Measurements from ENCODE around the gene AEBP2.
"Not testable (repeated sequence)": the region's sequence is repeated elsewhere in the genome, so short reads cannot be mapped to it uniquely, and the experiment has no call there.

Gene AEBP2, protein sequence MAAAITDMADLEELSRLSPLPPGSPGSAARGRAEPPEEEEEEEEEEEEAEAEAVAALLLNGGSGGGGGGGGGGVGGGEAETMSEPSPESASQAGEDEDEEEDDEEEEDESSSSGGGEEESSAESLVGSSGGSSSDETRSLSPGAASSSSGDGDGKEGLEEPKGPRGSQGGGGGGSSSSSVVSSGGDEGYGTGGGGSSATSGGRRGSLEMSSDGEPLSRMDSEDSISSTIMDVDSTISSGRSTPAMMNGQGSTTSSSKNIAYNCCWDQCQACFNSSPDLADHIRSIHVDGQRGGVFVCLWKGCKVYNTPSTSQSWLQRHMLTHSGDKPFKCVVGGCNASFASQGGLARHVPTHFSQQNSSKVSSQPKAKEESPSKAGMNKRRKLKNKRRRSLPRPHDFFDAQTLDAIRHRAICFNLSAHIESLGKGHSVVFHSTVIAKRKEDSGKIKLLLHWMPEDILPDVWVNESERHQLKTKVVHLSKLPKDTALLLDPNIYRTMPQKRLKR

DNA sequence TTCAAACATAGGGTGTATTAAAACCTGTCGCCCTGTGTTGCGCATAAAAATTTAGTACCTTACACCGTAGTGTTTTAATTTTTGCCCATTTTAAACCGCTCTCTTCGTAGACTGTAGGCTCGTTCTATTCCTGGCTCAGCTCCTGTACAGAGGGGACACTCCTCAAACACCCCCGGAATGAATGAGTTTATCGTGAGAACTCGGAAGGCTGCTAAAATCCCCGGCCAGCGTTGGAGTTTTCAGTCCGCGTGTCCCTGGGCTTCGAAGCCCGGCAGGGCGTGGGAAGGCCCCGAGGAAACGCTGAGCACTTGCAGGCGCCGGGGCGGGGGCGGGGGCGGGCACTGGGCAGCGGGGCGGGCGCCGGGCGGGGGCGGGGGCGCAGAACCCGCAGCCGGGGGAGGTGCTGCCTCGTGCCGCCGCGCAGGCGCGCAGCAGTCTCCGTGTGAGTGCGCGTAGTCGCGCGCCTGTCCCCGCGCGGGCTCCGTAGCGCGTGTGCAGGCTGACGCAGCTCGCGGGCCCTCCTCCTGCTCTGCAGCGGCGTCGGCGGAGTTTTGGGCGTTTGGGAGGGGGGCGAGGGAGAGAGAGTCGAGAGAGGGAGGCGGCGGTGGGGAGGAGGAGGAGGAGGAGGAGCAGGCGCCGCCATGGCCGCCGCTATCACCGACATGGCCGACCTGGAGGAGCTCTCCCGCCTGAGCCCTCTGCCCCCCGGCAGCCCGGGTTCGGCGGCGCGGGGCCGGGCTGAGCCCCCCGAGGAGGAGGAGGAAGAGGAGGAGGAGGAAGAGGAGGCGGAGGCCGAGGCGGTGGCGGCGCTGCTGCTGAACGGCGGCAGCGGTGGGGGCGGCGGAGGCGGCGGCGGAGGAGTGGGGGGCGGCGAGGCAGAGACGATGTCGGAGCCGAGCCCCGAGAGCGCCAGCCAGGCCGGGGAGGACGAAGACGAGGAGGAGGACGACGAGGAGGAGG lies at the start of gene AEBP2:
TSS of gene AEBP2 (plus strand) at position 434 of the 960 bp plus-strand sequence. CDS start at position 642, 208 bp downstream.
- in situ Hi-C loops (cut with MboI; ENCODE audit: low sequenced_read_pairs), result no loop called here

DNA sequence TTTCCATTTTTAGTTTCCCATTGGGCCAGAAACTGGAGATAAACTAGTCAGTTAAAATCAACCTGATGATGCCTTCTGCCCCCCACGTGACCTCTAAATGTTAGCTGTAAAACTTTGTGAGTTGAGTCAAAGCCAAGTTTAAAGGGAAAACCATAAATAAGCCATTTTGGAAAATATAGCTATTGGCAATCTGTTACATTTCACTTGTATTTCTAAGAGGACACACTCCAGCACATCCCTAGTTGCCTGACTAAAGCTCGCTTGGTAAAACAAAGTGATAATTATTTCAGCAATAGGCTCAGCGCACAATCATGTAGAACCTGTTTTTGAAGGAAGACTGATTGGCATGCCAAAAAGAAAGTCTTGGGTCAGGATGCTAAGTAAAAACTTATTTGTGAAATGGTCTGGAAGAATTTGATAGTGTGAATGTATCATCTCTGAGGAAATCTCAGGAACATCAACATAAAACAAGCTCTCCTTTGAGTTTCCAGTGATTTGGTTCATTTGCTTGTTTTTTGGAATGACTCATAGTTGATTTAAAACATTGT lies 49.2 kb upstream of the AEBP2 start:
- in situ Hi-C loops (cut with MboI; ENCODE audit: low sequenced_read_pairs), result no loop called here

DNA sequence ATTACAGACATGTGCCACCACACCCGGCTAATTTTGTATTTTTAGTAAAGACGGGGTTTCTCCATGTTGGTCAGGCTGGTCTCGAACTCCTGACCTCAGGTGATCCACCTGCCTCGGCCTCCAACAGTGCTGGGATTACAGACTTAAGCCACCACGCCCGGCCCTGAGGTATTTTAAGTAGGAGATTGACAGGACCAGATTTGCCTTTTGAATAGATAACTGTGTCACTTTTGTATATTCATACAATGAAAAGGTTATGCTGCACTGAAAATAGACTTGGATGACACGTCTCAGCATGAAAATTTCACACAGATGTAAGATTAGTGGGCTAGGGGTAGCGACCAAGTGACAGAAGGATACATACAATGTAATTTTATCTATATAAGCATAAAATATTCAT lies 46.6 kb upstream of the AEBP2 start:
- in situ Hi-C loops (cut with MboI; ENCODE audit: low sequenced_read_pairs), result not testable (repeated sequence)

DNA sequence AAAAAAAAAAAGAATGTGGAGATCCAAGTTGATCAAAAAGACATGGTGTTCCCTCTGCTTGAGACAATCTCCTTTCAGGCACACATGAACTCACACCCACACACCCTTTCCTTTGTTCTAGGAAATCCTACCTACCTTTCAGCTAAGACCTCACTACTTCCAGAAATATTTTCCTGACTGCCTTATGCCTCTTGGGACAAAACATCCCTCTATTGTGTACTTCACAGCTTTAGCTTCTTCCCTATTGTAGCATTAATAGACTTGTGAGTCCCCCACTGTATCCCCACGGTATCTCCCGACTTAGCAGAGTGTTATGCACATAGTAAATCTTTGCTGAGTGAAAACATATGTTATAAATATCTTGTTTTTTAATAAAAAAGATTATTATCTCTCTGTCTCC lies 44.9 kb upstream of the AEBP2 start:
- in situ Hi-C loops (cut with MboI; ENCODE audit: low sequenced_read_pairs), result no loop called here

DNA sequence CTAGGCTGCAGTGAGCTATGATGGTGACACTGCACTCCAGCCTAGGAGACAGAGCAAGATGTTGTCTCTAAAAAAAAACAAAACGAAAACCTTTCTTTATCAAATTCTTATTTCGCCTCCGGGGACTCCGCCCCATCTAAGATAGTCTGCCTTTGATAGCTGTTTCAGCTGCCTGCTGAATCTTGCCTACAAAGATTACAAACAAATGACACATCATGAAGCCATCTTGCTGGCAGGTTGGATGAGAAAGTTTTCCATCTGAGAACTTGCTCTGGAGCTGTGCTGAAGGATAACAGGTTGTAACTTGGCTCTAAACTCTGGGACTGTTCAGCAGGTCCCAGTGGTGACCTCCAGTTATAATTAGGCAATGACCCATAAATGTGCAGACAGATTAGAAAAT lies 41.8 kb upstream of the AEBP2 start:
- in situ Hi-C loops (cut with MboI; ENCODE audit: low sequenced_read_pairs), result no loop called here

DNA sequence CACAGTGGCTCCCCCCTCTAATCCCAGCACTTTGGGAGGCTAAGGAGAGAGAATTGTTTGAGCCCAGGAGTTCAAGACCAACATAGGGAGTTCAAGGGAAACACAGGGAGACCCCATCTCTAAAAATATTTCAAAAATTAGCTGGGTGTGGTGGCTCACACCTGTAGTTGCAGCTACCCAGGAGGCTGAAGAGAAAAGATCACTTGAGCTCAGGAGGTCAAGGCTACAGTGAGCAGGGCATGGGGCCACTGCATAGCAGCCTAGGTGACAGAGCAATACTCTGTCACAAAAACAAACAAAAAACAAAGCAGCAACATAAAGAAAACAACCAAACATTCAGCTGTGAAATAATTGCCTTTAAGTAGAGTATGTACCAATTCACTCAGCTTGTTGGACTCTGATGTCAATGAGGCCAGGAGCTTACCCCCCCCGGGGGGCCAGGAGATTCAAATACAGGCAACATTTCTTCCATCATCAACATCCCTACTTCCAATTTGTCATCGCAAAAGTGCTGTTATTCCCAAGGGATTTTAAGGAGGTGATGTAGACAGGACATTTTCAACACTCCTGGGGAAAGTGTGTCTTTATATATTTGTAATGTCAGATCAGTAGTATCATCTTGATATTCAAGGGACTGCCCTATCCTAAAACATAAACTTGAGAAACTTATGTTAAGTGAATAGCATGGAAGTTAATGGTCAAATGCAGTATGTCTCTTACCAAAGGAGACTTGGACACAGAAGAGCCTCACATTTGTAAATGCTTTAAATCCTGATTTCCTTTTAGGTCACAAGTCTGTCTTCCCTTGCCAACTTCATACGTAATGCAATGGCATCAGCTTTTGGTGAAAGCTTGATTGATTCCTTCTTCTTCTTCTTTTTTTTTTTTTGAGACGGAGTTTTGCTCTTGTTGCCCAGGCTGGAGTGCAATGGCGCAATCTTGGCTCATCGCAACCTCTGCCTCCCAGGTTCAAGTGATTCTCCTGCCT lies 40.6 kb upstream of the AEBP2 start:
- in situ Hi-C loops (cut with MboI; ENCODE audit: low sequenced_read_pairs), result no loop called here

DNA sequence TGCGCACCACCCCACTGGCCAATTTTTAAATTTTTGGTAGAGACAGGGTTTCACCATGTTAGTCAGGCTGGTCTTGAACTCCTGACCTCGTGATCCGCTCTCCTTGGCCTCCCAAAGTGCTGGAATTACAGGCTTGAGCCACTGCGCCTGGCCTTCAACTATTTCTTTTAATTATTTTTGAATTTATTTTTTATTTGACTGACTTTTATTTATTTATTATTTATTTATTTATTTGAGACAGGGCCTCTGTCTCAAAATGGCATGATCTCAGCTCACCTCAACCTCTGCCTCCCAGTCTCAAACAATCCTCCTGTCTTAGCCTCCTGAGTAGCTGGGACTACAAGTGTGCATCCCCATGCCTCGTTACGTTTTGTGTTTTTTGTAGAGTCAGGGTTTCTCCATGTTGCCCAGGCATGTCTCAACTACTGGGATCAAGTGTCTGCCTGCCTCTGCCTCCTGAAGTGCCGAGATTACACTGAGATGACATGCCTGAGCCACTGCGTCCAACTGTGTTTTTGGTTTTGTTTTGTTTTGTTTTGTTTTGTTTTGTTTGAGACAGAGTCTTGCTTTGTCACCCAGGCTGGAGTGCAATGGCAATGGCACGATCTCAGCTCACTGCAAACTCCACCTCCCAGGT lies 38.5 kb upstream of the AEBP2 start:
- in situ Hi-C loops (cut with MboI; ENCODE audit: low sequenced_read_pairs), result not testable (repeated sequence)

DNA sequence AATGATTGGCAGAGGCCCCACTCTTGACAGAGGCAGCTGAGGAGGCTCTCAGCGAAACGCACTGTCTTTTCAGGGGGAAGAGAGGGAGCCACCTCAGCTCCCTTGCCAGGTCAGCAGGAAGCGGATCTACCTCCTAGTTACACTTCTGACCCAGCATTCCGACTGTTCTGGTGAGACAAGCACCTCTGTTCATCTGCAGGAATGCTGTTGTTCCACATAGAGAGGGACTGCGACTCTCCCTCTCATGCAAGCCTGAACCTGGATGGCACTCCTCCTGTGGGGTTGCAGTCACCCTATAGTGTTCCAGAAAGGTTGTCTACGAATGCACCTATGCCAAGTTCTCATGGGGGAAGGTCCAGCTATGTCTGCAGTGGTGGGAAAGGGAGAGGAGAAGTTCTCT lies 37.1 kb upstream of the AEBP2 start:
- in situ Hi-C loops (cut with MboI; ENCODE audit: low sequenced_read_pairs), result no loop called here

DNA sequence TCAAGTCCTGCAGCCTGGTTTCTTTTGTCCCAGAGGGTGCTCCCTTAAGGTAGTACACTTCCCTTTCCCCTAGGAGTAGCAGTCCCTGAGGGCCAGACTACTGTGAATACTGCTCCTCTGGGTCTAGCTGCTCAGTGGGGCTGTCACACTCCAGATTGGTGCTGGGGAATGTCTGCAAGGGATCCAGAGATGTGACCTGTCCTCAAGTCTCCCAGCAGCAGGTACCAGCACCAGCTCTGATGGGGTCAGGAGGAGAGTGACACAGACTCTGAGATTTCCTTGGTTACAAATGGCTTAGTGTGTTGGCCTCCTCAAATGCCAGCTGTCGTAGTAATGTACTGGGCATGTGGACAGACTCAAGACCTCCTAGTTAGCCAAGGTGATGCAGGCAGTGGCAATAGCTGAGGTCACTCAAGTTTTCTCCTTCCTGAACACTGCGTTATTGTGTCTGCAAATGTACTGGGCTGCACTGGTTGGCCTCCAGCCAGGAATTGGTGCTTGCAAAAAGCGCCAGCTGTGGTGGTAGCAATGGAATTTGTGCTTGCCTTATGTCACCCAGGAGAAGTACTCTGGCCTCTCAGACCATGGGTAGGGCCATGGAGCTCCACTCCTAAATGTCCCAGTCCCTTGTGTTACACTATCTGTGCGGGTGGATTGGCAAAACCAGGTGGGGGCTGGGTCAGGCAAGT lies 36.4 kb upstream of the AEBP2 start:
- in situ Hi-C loops (cut with MboI; ENCODE audit: low sequenced_read_pairs), result no loop called here

DNA sequence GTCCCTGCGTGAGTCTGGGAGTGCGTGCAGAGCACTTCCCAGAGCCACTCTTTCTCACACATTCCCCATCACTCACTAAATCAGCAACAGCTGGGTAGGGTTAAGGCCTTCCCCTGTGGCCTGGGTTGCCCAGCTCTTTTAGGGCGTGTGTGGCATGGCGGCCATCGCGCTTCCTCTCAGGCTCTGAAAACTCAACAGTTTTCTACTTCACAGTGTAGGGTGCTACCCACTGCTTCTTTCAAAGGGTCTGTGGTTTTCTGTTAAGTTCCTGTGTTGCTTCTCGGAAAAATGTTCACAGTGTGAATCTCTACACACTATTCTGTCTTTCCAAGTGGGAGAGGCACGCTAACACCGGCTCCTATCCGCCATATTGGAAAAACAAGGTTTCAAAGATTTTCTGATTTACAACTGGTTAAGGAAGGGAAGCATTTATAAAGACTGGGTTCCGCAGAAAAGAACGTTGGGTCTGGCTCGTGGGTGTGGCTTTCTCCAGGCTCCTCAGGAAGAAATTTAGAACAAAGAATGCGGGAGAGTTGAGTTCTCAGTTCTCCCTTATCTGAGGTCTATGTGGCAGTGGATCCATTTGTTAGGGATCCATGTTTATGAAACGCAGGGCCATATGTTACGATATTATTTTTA lies 34.9 kb upstream of the AEBP2 start:
- in situ Hi-C loops (cut with MboI; ENCODE audit: low sequenced_read_pairs), result no loop called here

DNA sequence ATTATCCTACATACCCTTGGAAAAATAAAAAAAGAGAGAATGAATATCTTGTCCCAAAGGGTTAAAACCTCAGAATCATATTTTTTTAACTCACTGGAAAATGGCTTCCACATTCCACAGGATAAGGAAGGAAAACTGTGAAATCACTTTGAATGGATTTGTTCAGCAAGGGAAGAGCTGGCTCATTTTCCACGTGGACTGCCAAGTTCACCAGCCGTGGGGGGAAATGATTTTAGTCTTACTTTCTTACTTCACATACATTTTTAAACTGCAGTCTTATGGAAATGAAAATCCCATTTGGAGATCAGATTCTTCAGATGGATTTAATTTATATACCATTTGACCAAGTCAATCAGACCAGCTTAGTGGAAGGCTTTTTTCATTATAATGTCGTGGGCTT lies 29.9 kb upstream of the AEBP2 start:
- in situ Hi-C loops (cut with MboI; ENCODE audit: low sequenced_read_pairs), result no loop called here

DNA sequence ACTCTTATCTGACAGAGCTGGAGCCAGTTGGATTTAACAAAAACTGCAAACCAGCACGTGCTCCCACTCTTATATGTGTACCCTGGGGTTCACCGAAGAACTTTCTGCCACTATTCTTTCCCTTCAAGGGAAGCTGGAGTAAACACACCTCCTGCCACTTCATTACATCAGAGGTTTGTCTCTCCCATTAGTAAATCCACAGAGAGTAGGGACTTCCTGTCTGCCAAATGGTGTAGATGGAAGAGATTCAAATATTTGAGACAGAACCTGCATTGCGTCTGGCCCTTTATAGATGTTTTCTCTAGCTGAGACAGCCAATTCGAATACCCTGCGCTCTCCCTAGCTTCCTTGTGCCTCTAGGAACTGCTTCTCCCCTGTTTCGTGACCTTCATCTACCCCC lies 29.1 kb upstream of the AEBP2 start:
- in situ Hi-C loops (cut with MboI; ENCODE audit: low sequenced_read_pairs), result no loop called here

DNA sequence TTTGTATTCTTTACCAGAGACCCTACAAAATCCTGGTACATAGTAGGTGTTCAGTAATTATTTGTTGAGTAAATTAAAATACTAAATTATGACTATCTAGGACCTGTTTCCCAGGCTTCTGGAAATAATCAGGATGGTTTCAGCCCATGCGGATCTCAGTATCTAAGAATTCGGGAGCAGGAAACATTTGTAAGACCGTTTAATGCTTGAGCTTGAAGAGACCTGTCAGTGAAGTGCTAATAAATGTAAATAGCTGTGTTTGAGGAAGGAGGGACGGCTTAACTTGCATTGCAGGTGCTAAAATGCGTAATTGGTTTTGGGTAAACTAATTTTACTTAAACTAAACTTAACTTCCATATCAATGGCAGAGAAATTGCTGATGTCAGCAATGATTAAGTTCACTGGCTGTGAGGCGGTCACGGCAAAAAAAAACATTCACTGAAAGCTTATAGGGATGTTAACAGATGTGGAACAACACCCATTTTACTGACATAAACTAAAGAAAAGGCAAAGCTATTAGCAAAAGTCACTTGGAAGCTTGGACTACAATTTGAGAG lies 28.6 kb upstream of the AEBP2 start:
- in situ Hi-C loops (cut with MboI; ENCODE audit: low sequenced_read_pairs), result no loop called here

DNA sequence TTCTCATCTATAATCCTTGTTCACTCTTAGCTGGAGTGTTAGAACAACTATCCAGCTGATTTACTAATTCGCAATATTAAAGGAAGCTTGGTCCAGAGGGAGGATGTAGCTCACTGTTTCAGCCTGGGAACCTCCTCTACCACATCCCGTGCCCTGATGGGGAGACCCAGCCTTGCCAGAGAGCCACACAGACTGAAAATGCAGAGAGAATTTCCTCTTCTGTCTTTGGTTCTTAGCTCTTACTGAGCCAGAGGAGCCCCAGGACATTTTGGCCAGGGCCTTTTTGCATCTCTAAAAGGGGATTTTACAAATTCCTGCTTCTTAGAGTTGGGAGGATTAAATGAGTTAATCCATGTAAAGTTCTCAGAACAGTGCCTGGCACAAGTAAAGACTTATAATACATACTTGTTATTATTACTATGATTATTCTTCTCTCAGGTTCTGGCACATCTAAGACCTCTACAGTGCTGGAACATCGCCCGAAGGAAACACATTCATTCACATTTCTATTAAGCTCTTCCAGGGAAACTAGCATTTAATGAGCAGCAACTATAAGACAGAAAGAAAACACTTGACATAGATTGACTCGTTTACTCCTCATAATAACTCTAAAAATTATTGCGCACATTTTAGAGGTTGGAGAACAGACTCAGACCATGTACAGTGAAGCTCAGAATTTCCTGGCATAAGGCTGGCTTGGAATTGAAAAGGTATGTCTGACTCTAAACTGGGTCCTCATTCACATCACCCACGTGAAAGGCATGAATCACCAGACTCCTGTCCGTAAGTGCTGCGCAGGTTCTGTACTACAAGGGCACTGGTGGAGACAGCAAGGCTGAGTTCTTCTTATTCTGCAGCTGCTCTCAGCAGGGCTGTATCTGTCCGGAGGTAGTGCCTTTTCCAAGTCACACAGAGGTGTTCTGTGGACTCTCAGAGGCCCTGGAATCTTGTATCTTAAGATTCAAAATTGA lies 27.8 kb upstream of the AEBP2 start:
- in situ Hi-C loops (cut with MboI; ENCODE audit: low sequenced_read_pairs), result no loop called here

DNA sequence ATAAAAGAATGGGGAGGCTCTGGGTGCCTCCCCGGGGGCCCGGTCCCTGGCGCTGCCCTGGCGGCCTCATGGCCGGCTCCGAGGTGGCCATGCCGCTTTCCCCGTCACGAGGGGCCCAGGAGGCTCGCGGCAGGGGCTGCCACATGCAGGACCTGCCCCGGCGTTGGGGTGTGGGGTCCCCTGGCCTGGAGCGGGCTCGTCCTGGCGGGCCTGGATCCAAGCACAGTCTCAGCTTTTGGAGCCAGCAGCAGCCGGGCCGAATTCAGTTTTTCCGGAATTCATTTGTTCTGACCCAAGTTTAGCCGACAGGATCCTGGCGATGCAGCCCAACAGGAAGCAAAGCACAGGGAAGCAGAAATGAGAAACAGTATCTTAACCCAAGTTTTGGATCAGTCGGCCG lies 26.4 kb upstream of the AEBP2 start:
- in situ Hi-C loops (cut with MboI; ENCODE audit: low sequenced_read_pairs), result no loop called here

DNA sequence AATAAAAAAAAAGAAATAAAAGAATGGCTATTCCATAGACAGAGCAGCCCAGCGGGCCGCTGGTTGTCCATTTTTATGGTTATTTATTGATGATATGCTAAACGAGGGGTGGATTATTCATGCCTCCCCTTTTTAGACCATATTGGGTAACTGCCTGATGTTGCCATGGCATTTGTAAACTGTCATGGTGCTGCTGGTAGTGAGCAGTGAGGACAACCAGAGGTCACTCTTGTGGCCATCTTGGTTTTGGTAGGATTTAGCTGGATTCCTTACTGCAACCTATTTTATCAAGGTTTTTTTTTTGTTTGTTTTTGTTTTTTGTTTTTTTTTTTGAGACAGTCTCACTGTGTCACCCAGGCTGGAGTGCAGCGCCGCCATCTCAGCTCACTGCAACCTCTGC lies 25.7 kb upstream of the AEBP2 start:
- in situ Hi-C loops (cut with MboI; ENCODE audit: low sequenced_read_pairs), result not testable (repeated sequence)

DNA sequence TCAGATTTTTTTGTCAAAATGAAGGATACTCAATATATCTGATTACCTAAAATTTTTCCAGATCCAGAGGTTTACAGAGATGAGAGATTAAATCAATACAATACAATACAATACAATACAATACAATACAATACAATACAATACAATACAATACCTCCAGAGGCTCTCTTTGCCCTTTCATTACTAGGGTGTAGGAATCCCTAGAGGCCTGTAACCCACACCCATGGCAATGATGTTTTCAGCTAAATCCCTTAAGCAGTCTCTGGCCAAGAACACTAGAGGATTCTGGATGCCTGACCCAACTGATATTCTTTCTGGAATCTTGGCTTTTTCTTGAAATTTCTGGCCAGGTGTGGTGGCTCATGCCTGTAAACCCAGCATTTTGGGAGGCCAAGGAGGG lies 23.7 kb upstream of the AEBP2 start:
- in situ Hi-C loops (cut with MboI; ENCODE audit: low sequenced_read_pairs), result no loop called here

Data from HL-60/S4 (cell line).